H1 (cell line): ENCODE measurements around the gene ACSF3. TPM values are rescaled to one million over a fixed set of nuclear protein-coding genes. Genes with fewer than 3 reads are reported as not detected.

ENCODE experiments used
- CTCF ChIA-PET: fragments of 300-600 bp; sonication (Branson Sonifier 250); formaldehyde crosslinking; loops from one replicate; lab custom pipeline; 2021; ENCODE audit not compliant: partially characterized antibody; lab: Charles Lee
- POLR2A ChIA-PET: fragments of 300-600 bp; sonication (Branson Sonifier 250); formaldehyde crosslinking; loops from one replicate; lab custom pipeline; 2021; ENCODE audit warnings: inconsistent platforms; ENCODE audit not compliant: partially characterized antibody; lab: Charles Lee
- DNase-seq, 2 experiments: peaks; one replicate each; pipeline versions ENCODE4 v3.0.0 to v3.0.0-alpha.2; 2010 to 2022; ENCODE audit warnings: low spot score in 2 of 2, low read depth in 1 of 2, mixed read lengths in 1 of 2
- FAIRE-seq: peaks from 2 replicates; lab custom pipeline; 2011; peaks lifted over from hg19 to GRCh38; lab: Jason Lieb, UNC
- H2AFZ ChIP-seq: 2 replicates; pipeline ENCODE4 v1.8.1; 2012; ENCODE audit warnings: low read length, inconsistent platforms
- H2AK5ac ChIP-seq: 2 replicates; pipeline ENCODE4 v1.6.1; 2013; ENCODE audit warnings: low read depth, low read length
- H2BK120ac ChIP-seq: replicated peaks from 2 replicates; pipeline ENCODE3; 2013; ENCODE audit warnings: low read depth, low read length, inconsistent platforms
- H2BK12ac ChIP-seq: 2 replicates; pipeline ENCODE4 v1.6.1; 2013; ENCODE audit warnings: low read depth, low read length
- H2BK15ac ChIP-seq: 2 replicates; pipeline ENCODE4 v1.6.1; 2013; ENCODE audit warnings: low read length
- H2BK20ac ChIP-seq: 2 replicates; pipeline ENCODE4 v1.6.1; 2013; ENCODE audit warnings: low read length
- H2BK5ac ChIP-seq: 2 replicates; pipeline ENCODE4 v1.6.1; 2013; ENCODE audit warnings: low read depth, low read length
- H3K14ac ChIP-seq: 2 replicates; pipeline ENCODE4 v1.6.1; 2013; ENCODE audit warnings: inconsistent platforms; ENCODE audit not compliant: insufficient read length
- H3K18ac ChIP-seq: 2 replicates; pipeline ENCODE4 v1.6.1; 2013; ENCODE audit warnings: low read length; ENCODE audit errors: extremely low read depth
- H3K23ac ChIP-seq: 2 replicates; pipeline ENCODE4 v1.6.1; 2013; ENCODE audit warnings: inconsistent platforms; ENCODE audit not compliant: insufficient read length
- H3K23me2 ChIP-seq: 2 replicates; pipeline ENCODE4 v1.6.1; 2013; ENCODE audit warnings: low read depth, low read length
- H3K27ac ChIP-seq: 2 replicates; pipeline ENCODE4 v1.6.1; 2011; ENCODE audit warnings: low read depth, low read length, inconsistent platforms
- H3K27me3 ChIP-seq, 4 experiments: replicated peaks in 1 of 4; 1 replicate in 1 of 4; 2 replicates in 3 of 4; pipeline versions ENCODE4 v1.6.1 to v1.8.1; 2011 to 2013; ENCODE audit warnings: low read length in 3 of 4, mild to moderate bottlenecking in 3 of 4, inconsistent platforms in 2 of 4, mixed read lengths in 2 of 4, moderate library complexity in 1 of 4; ENCODE audit not compliant: control insufficient read depth in 3 of 4, insufficient read depth in 3 of 4; ENCODE audit errors: extremely low read depth in 1 of 4
- H3K36me3 ChIP-seq, 4 experiments: 2 replicates each; pipeline versions ENCODE4 v1.6.1 to v1.8.1; 2011 to 2013; ENCODE audit warnings: mild to moderate bottlenecking in 4 of 4, low read length in 3 of 4, moderate library complexity in 2 of 4, control low read depth in 1 of 4, inconsistent platforms in 1 of 4; ENCODE audit not compliant: insufficient read depth in 4 of 4, control insufficient read depth in 2 of 4
- H3K4ac ChIP-seq: replicated peaks from 2 replicates; pipeline ENCODE3; 2013; ENCODE audit warnings: low read length, low read depth, mixed read lengths, inconsistent platforms; ENCODE audit not compliant: insufficient read length
- H3K4me1 ChIP-seq, 4 experiments: replicated peaks in 1 of 4; 1 replicate in 1 of 4; 2 replicates in 3 of 4; pipeline versions ENCODE4 v1.6.1 to v1.8.1; 2011 to 2013; ENCODE audit warnings: low read length in 3 of 4, inconsistent platforms in 2 of 4, mixed read lengths in 1 of 4; ENCODE audit not compliant: insufficient read depth in 4 of 4, control insufficient read depth in 3 of 4
- H3K4me2 ChIP-seq, 2 experiments: 2 replicates each; pipeline versions ENCODE4 v1.6.1 to v1.8.1; 2011 to 2013; ENCODE audit warnings: low read depth in 2 of 2, low read length in 2 of 2, control low read depth in 1 of 2, inconsistent platforms in 1 of 2, mild to moderate bottlenecking in 1 of 2; ENCODE audit not compliant: insufficient read depth in 1 of 2
- H3K4me3 ChIP-seq, 4 experiments: fragments of 200-600, 300-600 bp in 1 of 4; sonication (generic), shearing (Covaris generic), sonication (Bioruptor Twin) in 1 of 4; 2 replicates each; pipeline versions ENCODE4 v1.5.1 to v1.8.1; 2011 to 2016; ENCODE audit warnings: low read length in 4 of 4, low read depth in 3 of 4, control low read depth in 2 of 4, inconsistent platforms in 2 of 4, mild to moderate bottlenecking in 2 of 4, mixed read lengths in 1 of 4, moderate library complexity in 1 of 4; ENCODE audit not compliant: insufficient read depth in 2 of 4; ENCODE audit errors: extremely low read depth in 1 of 4
- H3K56ac ChIP-seq: replicated peaks from 2 replicates; pipeline ENCODE3; 2013; ENCODE audit warnings: low read depth, mild to moderate bottlenecking, mixed read lengths, low read length, inconsistent platforms; ENCODE audit not compliant: insufficient read length
- H3K79me1 ChIP-seq: 2 replicates; pipeline ENCODE4 v1.6.1; 2013; ENCODE audit warnings: low read depth, low read length, control low read depth
- H3K79me2 ChIP-seq, 2 experiments: 2 replicates each; pipeline versions ENCODE4 v1.6.1 to v1.8.1; 2012 to 2013; ENCODE audit warnings: low read length in 2 of 2, mild to moderate bottlenecking in 2 of 2, inconsistent platforms in 1 of 2; ENCODE audit not compliant: insufficient read depth in 2 of 2, control insufficient read depth in 1 of 2
- H3K9ac ChIP-seq, 4 experiments: replicated peaks in 1 of 4; 1 replicate in 1 of 4; 2 replicates in 3 of 4; pipeline versions ENCODE4 v1.6.1 to v1.8.1; 2011 to 2013; ENCODE audit warnings: low read depth in 3 of 4, low read length in 3 of 4, control low read depth in 2 of 4, mild to moderate bottlenecking in 2 of 4, moderate library complexity in 2 of 4, inconsistent platforms in 1 of 4; ENCODE audit errors: extremely low read depth in 1 of 4
- H3K9me3 ChIP-seq, 2 experiments: 2 replicates each; pipeline versions ENCODE4 v1.6.1 to v1.8.1; 2012 to 2013; ENCODE audit warnings: mild to moderate bottlenecking in 2 of 2, moderate library complexity in 2 of 2, control low read depth in 1 of 2, inconsistent platforms in 1 of 2, low read depth in 1 of 2, low read length in 1 of 2, mixed read lengths in 1 of 2; ENCODE audit not compliant: insufficient read depth in 2 of 2
- H4K20me1 ChIP-seq, 2 experiments: replicated peaks in 1 of 2; 2 replicates each; pipeline versions ENCODE3 to v1.8.1; 2011 to 2013; ENCODE audit warnings: inconsistent platforms in 2 of 2, low read length in 2 of 2, mild to moderate bottlenecking in 1 of 2; ENCODE audit not compliant: insufficient read depth in 2 of 2, control insufficient read depth in 1 of 2
- H4K5ac ChIP-seq: 2 replicates; pipeline ENCODE4 v1.6.1; 2013; ENCODE audit warnings: low read length, low read depth, mixed read lengths, inconsistent platforms; ENCODE audit not compliant: insufficient read length
- H4K8ac ChIP-seq: 2 replicates; pipeline ENCODE4 v1.8.0; 2013; ENCODE audit warnings: mild to moderate bottlenecking, moderate library complexity, low read length, inconsistent platforms; ENCODE audit not compliant: insufficient read depth; ENCODE audit errors: extremely low read depth
- H4K91ac ChIP-seq: replicated peaks from 2 replicates; pipeline ENCODE3; 2013; ENCODE audit warnings: low read length, mixed read lengths, inconsistent platforms; ENCODE audit not compliant: insufficient read length
- BRCA1 ChIP-seq: IDR thresholded peaks from 2 replicates; pipeline ENCODE4 v1.6.1; 2012; ENCODE audit warnings: low read depth, low read length, improper control_type of control experiment
- CHD1 ChIP-seq: IDR thresholded peaks from 2 replicates; pipeline ENCODE4 v1.6.1; 2012; ENCODE audit warnings: low read depth, low read length, improper control_type of control experiment
- CHD2 ChIP-seq: IDR thresholded peaks from 2 replicates; pipeline ENCODE4 v1.6.1; 2012; ENCODE audit warnings: low read length, improper control_type of control experiment
- GTF2F1 ChIP-seq: IDR thresholded peaks from 2 replicates; pipeline ENCODE4 v1.6.1; 2012; ENCODE audit warnings: low read depth, low read length, improper control_type of control experiment, borderline replicate concordance
- KDM1A ChIP-seq: fragments of 200-600, 300-600 bp; sonication (generic); IDR thresholded peaks from 2 replicates; pipeline ENCODE4 v1.7.1; 2016; ENCODE audit warnings: mild to moderate bottlenecking, low read length, borderline replicate concordance
- POU5F1 ChIP-seq: IDR thresholded peaks from 2 replicates; pipeline ENCODE4 v1.6.1; 2011; ENCODE audit warnings: low read depth, mild to moderate bottlenecking, low read length, moderate library complexity
- RXRA ChIP-seq: IDR thresholded peaks from 2 replicates; pipeline ENCODE4 v1.6.1; 2011; ENCODE audit warnings: low read depth, mild to moderate bottlenecking, low read length, moderate library complexity; ENCODE audit not compliant: insufficient read depth
- SUZ12 ChIP-seq: fragments of 200-600 bp; sonication (generic); IDR thresholded peaks from 2 replicates; pipeline ENCODE4 v1.6.1; 2012; ENCODE audit warnings: mild to moderate bottlenecking, inconsistent platforms, low read length, moderate library complexity, mixed read lengths
- TAF7 ChIP-seq: optimal IDR thresholded peaks from 2 replicates; pipeline ENCODE3; 2011; ENCODE audit warnings: low read depth, mild to moderate bottlenecking, inconsistent platforms, low read length, moderate library complexity, borderline replicate concordance
- TCF12 ChIP-seq: IDR thresholded peaks from 2 replicates; pipeline ENCODE4 v1.6.1; 2011; ENCODE audit warnings: low read depth, mild to moderate bottlenecking, low read length
- WGBS, 2 experiments: shearing (Covaris generic) in 1 of 2; methylation state at CpG; one replicate each; pipeline versions ENCODE4 v1.1.6 to v1.1.7; 2013 to 2015; ENCODE audit warnings: low lambda C conversion rate in 2 of 2, mixed read lengths in 2 of 2, inconsistent platforms in 1 of 2, low coverage in 1 of 2, missing lambda C conversion rate in 1 of 2; ENCODE audit not compliant: insufficient replicate concordance in 2 of 2, insufficient coverage in 1 of 2, insufficient read length in 1 of 2; ENCODE audit errors: extremely low coverage in 1 of 2, missing lambda C conversion rate in 1 of 2; 5-methylcytosine and 5-hydroxymethylcytosine counted together
- polyA plus RNA-seq, 7 experiments: library from polyadenylated mRNA; depleted of rRNA in 3 of 7; stranded (reverse) in 5 of 7; unstranded in 2 of 7; fragments of >200 nt in 5 of 7; fragments of 200-250 nt in 2 of 7; gene quantifications; 1 replicate in 5 of 7; 2 replicates in 1 of 7; 4 replicates in 1 of 7; pipeline versions ENCODE4 v1.2.1 to v1.2.3, GENCODE V29; 2011 to 2013; ENCODE audit warnings: missing spikeins in 2 of 7, mixed read lengths in 2 of 7
- total RNA-seq: library from RNA; stranded (reverse); fragmentation: NEBNext Ultra II Directional; extraction: Animal tissue kit (Norgen Biotek cat#: 25700); gene quantifications from 2 replicates; pipeline ENCODE4 v1.2.1, GENCODE V29; 2021
- TF ChIP-seq, protein P1 (sequence below): IDR thresholded peaks from 2 replicates; pipeline ENCODE4 v1.6.1; 2011; ENCODE audit warnings: low read depth, mild to moderate bottlenecking, low read length; ENCODE audit not compliant: insufficient read depth
- TF ChIP-seq, protein P2 (sequence below): IDR thresholded peaks from 2 replicates; pipeline ENCODE4 v1.6.1; 2012; ENCODE audit warnings: inconsistent platforms

The ACSF3 gene
- total and polyA plus RNA-seq, 2 of the 8 experiments (the other 6 are each of a cell fraction or from before 2014, with no cell fraction given), result 15.6 to 22.9 TPM

DNA sequence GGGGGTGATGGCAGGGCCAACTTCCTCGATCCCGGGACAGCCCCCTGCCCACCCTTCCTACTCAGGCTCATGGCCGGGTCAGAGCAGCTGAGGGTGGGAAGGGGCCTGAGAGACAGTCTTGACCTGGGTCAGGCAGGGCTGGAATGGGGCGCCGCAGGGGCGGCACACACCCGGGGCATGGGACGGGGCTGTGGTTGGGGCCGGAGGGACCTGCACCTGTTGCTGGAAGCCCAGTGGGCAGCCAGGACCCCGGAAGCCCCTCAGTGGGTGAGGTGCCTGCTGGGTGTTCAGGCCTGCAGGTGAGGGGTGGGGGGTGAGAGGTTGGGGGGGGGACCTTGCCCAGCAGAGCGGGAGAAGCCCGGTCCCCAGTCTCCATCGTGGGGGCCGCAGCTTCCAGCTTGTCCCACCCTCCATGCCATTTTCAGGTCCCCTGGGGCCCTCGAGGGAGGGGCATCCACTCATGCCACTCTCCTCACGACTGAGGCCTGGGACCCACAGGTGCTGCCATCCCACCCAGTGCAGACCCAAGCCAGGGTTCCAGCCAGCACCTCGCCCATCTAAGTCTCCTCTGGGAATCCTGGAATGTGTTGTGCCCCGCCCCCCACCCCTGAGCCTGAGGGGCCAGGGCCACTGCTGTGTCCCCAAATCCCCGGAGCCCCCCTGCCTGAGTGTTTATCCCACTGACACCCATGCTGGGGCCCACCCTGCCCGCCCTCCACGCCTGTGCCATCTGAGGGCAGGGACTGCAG, 43.4 kb upstream of the ACSF3 start:
- no peak overlapping the region for H3K56ac ChIP-seq
- no peaks in the 10 kb centered on the region for H3K36me3 ChIP-seq
- H3K18ac ChIP-seq, result no peak overlapping the region
- no peaks in the 10 kb centered on the region for H3K79me2 ChIP-seq
- no peak overlapping the region for H2AFZ ChIP-seq
- no peak overlapping the region for H2BK5ac ChIP-seq
- WGBS, 2 experiments, result 90% methylated on average over 4 of the region's 21 CpGs; no CpG with 5 or more reads in 1 of the 2 experiments
- H2BK20ac ChIP-seq, result no peak overlapping the region
- DNase-seq (no peak), FAIRE-seq (no peak)
- no peak overlapping the region for H3K4me3 ChIP-seq
- no peak overlapping the region for H3K14ac ChIP-seq
- no peak overlapping the region for H2BK12ac ChIP-seq
- H3K4ac ChIP-seq, result no peak overlapping the region
- no peak overlapping the region for H3K27ac ChIP-seq
- H3K9me3 ChIP-seq, result no peaks in the 10 kb centered on the region
- peaks cover 0 to 2% of the 10 kb centered on the region in 2 experiments for H4K20me1 ChIP-seq
- ChIA-PET CTCF (interaction anchor here (1.3 to 1.8 kb wide), 3 partner anchors 12 to 117 kb away, joined by 3 to 5 read pairs (median 4); no protein-coding TSS in a partner anchor), POLR2A (interaction anchor here (0.5 to 1.3 kb wide), 3 partner anchors 11 to 140 kb away, joined by 3 read pairs; no protein-coding TSS in a partner anchor)
- H4K91ac ChIP-seq, result no peak overlapping the region
- no peak overlapping the region for H3K9ac ChIP-seq
- no peak overlapping the region for H4K5ac ChIP-seq
- no peak overlapping the region for H2AK5ac ChIP-seq
- peaks cover 3% of the 10 kb centered on the region; the same call in 1 of the 2 replicates for H3K23me2 ChIP-seq
- H2BK120ac ChIP-seq, result no peak overlapping the region
- H3K27me3 ChIP-seq, result no peaks in the 10 kb centered on the region
- H2BK15ac ChIP-seq, result no peak overlapping the region
- no peak overlapping the region for H3K23ac ChIP-seq
- H3K4me1 ChIP-seq, result peaks cover 0 to 7% (median 3%) of the 10 kb centered on the region in 4 experiments; a peak in 3 of 7 replicates
- no peak overlapping the region for H4K8ac ChIP-seq
- no peak overlapping the region for H3K4me2 ChIP-seq
- H3K79me1 ChIP-seq, result no peaks in the 10 kb centered on the region
- no peak for TF ChIP-seq RXRA
- TF ChIP-seq, protein P1, sequence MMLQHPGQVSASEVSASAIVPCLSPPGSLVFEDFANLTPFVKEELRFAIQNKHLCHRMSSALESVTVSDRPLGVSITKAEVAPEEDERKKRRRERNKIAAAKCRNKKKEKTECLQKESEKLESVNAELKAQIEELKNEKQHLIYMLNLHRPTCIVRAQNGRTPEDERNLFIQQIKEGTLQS, result no peak
- no peak for TF ChIP-seq CHD1
- no peak for TF ChIP-seq GTF2F1
- no peak for TF ChIP-seq CHD2
- TF ChIP-seq TCF12, result no peak
- TF ChIP-seq SUZ12, result no peak
- no peak for TF ChIP-seq BRCA1
- TF ChIP-seq KDM1A, result no peak
- no peak for TF ChIP-seq TAF7
- TF ChIP-seq, protein P2, sequence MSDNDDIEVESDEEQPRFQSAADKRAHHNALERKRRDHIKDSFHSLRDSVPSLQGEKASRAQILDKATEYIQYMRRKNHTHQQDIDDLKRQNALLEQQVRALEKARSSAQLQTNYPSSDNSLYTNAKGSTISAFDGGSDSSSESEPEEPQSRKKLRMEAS, result no peak
- no peak for TF ChIP-seq POU5F1
